HG02588 (cell line): ENCODE data around the gene VAMP5.
"Not testable (repeated sequence)": the region's sequence is repeated elsewhere in the genome, so short reads cannot be mapped to it uniquely, and the experiment has no call there.

ENCODE experiments used
- ATAC-seq: cut with Tn5 transposase; IDR thresholded peaks from one replicate; pipeline ENCODE4 v1.9.1; 2021; ENCODE audit warnings: mild to moderate bottlenecking, moderate library complexity; ENCODE audit not compliant: unreplicated experiment

VAMP5 gene

GRCh38 chr2:85549826-85550225 is 34.4 kb upstream of the VAMP5 start:
- no peak for ATAC-seq

- ATAC-seq = no peak
Observed at GRCh38 chr2:85550486-85550885, 33.7 kb upstream of the VAMP5 start.

GRCh38 chr2:85551698-85552678 is 32.2 kb upstream of the VAMP5 start:
- peak; percentile 72 for ATAC-seq

- ATAC-seq = no peak
Observed at GRCh38 chr2:85553184-85553583, 31.0 kb upstream of the VAMP5 start.

- ATAC-seq = no peak
Observed at GRCh38 chr2:85554980-85555612, 29.1 kb upstream of the VAMP5 start.

- no peak for ATAC-seq
Observed at GRCh38 chr2:85557130-85557529, 27.1 kb upstream of the VAMP5 start.

GRCh38 chr2:85558160-85558559 is 26.1 kb upstream of the VAMP5 start:
- no peak for ATAC-seq

GRCh38 chr2:85560403-85560726 is 23.9 kb upstream of the VAMP5 start:
- not testable (repeated sequence) for ATAC-seq

GRCh38 chr2:85560812-85561279 is 23.4 kb upstream of the VAMP5 start:
- ATAC-seq = peak; percentile 22

GRCh38 chr2:85561280-85562212 is 22.7 kb upstream of the VAMP5 start, which contains the start of gene GGCX:
Gene GGCX (minus strand): TSS chr2:85561493. CDS start chr2:85561428, 65 bp downstream.
- ATAC-seq = peak; percentile 91

GRCh38 chr2:85564144-85564563 is 20.1 kb upstream of the VAMP5 start:
- ATAC-seq = no peak

GRCh38 chr2:85566265-85566664 is 18.0 kb upstream of the VAMP5 start:
- no peak for ATAC-seq

- no peak for ATAC-seq
Observed at GRCh38 chr2:85575739-85576138, 8.5 kb upstream of the VAMP5 start.

GRCh38 chr2:85577063-85577385 is 7.2 kb upstream of the VAMP5 start:
- ATAC-seq = no peak

GRCh38 chr2:85577386-85578242 is 6.6 kb upstream of the VAMP5 start, which contains the start of gene VAMP8:
Gene VAMP8 (plus strand): TSS chr2:85577586. CDS start chr2:85577647, 61 bp downstream.
- ATAC-seq = peak; percentile 71

- peak; percentile 28 for ATAC-seq
Observed at GRCh38 chr2:85578243-85579180, 5.7 kb upstream of the VAMP5 start.

GRCh38 chr2:85579266-85579935 is 4.8 kb upstream of the VAMP5 start:
- ATAC-seq = no peak

GRCh38 chr2:85580206-85580605 is 4.0 kb upstream of the VAMP5 start:
- no peak for ATAC-seq
